HCT116 (cell line): Measurements from ENCODE around the gene CCDC81.

Source experiments
- JUND ChIP-seq: IDR thresholded peaks from 2 replicates; pipeline ENCODE4 v1.6.1; 2012
- POLR2A ChIP-seq: IDR thresholded peaks from 2 replicates; pipeline ENCODE4 v1.7.0; 2011; ENCODE audit warnings: borderline replicate concordance; ENCODE audit not compliant: insufficient read depth, insufficient read length; ENCODE audit errors: extremely low read depth
- SP1 ChIP-seq: IDR thresholded peaks from 2 replicates; pipeline ENCODE4 v1.6.1; 2012; ENCODE audit warnings: low read depth
- TF ChIP-seq, protein P1 (sequence below), 3 experiments: fragments of 200-600 bp in 1 of 3; sonication (generic) in 1 of 3; IDR thresholded peaks in 2 of 3; conservative IDR thresholded peaks in 1 of 3; 2 replicates each; pipeline ENCODE4 v1.5.1; 2012 to 2017; ENCODE audit warnings: low read depth in 2 of 3, low read length in 2 of 3, antibody characterized with exemption in 1 of 3, borderline replicate concordance in 1 of 3, control low read depth in 1 of 3, mild to moderate bottlenecking in 1 of 3, mixed read lengths in 1 of 3, mixed run types in 1 of 3, moderate library complexity in 1 of 3; ENCODE audit not compliant: insufficient read depth in 1 of 3
- TF ChIP-seq, protein P2 (sequence below): IDR thresholded peaks from 2 replicates; pipeline ENCODE4 v1.6.1; 2012
- TF ChIP-seq, protein P3 (sequence below): IDR thresholded peaks from 2 replicates; pipeline ENCODE4 v1.6.1; 2012; ENCODE audit warnings: low read depth
- TF ChIP-seq, protein P4 (sequence below): IDR thresholded peaks from 2 replicates; pipeline ENCODE4 v1.6.1; 2012

DNA sequence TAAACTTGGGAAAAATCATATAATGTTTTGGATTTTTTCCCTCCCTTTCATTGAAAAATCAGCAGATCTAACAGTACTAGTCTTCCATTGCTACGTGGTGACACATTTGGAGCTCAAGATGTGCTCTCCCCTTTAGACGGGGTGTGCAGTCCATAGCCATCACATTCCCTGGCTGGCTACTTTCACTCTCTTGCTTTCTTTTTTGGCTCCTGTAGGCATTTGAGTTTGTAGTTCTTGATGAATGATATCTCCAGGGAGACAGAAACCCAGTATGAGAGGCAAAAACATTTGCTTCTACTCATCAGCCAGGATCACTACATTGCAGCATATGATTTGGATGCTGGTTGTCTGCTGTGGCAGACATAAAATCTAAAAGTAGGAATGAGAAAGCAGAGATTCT is 12.1 kb downstream of the CCDC81 start:
- TF ChIP-seq, protein P1, sequence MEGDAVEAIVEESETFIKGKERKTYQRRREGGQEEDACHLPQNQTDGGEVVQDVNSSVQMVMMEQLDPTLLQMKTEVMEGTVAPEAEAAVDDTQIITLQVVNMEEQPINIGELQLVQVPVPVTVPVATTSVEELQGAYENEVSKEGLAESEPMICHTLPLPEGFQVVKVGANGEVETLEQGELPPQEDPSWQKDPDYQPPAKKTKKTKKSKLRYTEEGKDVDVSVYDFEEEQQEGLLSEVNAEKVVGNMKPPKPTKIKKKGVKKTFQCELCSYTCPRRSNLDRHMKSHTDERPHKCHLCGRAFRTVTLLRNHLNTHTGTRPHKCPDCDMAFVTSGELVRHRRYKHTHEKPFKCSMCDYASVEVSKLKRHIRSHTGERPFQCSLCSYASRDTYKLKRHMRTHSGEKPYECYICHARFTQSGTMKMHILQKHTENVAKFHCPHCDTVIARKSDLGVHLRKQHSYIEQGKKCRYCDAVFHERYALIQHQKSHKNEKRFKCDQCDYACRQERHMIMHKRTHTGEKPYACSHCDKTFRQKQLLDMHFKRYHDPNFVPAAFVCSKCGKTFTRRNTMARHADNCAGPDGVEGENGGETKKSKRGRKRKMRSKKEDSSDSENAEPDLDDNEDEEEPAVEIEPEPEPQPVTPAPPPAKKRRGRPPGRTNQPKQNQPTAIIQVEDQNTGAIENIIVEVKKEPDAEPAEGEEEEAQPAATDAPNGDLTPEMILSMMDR (IDR thresholded peaks at IDR 0.05 in 2 of 3, conservative IDR thresholded peaks at IDR 0.05 in 1 of 3; ENCODE audit: borderline replicate concordance in 1 of 3, insufficient read depth in 1 of 3, low read depth in 2 of 3, low read length in 2 of 3) = no peak
- TF ChIP-seq, protein P2, sequence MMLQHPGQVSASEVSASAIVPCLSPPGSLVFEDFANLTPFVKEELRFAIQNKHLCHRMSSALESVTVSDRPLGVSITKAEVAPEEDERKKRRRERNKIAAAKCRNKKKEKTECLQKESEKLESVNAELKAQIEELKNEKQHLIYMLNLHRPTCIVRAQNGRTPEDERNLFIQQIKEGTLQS = no peak
- TF ChIP-seq, protein P3, sequence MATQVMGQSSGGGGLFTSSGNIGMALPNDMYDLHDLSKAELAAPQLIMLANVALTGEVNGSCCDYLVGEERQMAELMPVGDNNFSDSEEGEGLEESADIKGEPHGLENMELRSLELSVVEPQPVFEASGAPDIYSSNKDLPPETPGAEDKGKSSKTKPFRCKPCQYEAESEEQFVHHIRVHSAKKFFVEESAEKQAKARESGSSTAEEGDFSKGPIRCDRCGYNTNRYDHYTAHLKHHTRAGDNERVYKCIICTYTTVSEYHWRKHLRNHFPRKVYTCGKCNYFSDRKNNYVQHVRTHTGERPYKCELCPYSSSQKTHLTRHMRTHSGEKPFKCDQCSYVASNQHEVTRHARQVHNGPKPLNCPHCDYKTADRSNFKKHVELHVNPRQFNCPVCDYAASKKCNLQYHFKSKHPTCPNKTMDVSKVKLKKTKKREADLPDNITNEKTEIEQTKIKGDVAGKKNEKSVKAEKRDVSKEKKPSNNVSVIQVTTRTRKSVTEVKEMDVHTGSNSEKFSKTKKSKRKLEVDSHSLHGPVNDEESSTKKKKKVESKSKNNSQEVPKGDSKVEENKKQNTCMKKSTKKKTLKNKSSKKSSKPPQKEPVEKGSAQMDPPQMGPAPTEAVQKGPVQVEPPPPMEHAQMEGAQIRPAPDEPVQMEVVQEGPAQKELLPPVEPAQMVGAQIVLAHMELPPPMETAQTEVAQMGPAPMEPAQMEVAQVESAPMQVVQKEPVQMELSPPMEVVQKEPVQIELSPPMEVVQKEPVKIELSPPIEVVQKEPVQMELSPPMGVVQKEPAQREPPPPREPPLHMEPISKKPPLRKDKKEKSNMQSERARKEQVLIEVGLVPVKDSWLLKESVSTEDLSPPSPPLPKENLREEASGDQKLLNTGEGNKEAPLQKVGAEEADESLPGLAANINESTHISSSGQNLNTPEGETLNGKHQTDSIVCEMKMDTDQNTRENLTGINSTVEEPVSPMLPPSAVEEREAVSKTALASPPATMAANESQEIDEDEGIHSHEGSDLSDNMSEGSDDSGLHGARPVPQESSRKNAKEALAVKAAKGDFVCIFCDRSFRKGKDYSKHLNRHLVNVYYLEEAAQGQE = no peak
- TF ChIP-seq POLR2A = no peak
- no peak for TF ChIP-seq JUND
- TF ChIP-seq SP1 = no peak
- TF ChIP-seq, protein P4, sequence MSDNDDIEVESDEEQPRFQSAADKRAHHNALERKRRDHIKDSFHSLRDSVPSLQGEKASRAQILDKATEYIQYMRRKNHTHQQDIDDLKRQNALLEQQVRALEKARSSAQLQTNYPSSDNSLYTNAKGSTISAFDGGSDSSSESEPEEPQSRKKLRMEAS = no peak
